Neutrophil (primary cell): ENCODE results near the gene ASIC2.

ENCODE experiments used
- H3K27ac ChIP-seq: fragments of 200-600 bp; sonication (generic); 2 replicates; pipeline ENCODE4 v1.5.1; 2016; ENCODE audit warnings: mild to moderate bottlenecking, moderate library complexity
- H3K27me3 ChIP-seq: fragments of 200-600 bp; sonication (generic); 2 replicates; pipeline ENCODE4 v1.6.0; 2016; ENCODE audit warnings: mild to moderate bottlenecking
- H3K36me3 ChIP-seq: fragments of 200-600 bp; sonication (generic); 2 replicates; pipeline ENCODE4 v1.5.1; 2017
- H3K4me1 ChIP-seq, 2 experiments: fragments of 200-600 bp in 1 of 2; sonication (generic) in 1 of 2; 1 replicate in 1 of 2; 2 replicates in 1 of 2; pipeline versions ENCODE4 v1.5.1 to v1.6.1; 2013 to 2016; ENCODE audit warnings: low read depth in 1 of 2, low read length in 1 of 2, mild to moderate bottlenecking in 1 of 2, moderate library complexity in 1 of 2; ENCODE audit not compliant: control insufficient read depth in 1 of 2, insufficient read depth in 1 of 2
- H3K4me3 ChIP-seq, 2 experiments: fragments of 200-600 bp in 1 of 2; sonication (generic) in 1 of 2; 1 replicate in 1 of 2; 2 replicates in 1 of 2; pipeline ENCODE4 v1.5.1; 2013 to 2016; ENCODE audit warnings: low read depth in 1 of 2, low read length in 1 of 2, mild to moderate bottlenecking in 1 of 2, moderate library complexity in 1 of 2
- H3K9me3 ChIP-seq: fragments of 200-600 bp; sonication (generic); 2 replicates; pipeline ENCODE4 v1.5.1; 2016
- TF ChIP-seq, protein P1 (sequence below): fragments of 200-600 bp; sonication (generic); IDR thresholded peaks from 2 replicates; pipeline ENCODE4 v1.5.1; 2016; ENCODE audit warnings: antibody characterized with exemption

Gene ASIC2

DNA sequence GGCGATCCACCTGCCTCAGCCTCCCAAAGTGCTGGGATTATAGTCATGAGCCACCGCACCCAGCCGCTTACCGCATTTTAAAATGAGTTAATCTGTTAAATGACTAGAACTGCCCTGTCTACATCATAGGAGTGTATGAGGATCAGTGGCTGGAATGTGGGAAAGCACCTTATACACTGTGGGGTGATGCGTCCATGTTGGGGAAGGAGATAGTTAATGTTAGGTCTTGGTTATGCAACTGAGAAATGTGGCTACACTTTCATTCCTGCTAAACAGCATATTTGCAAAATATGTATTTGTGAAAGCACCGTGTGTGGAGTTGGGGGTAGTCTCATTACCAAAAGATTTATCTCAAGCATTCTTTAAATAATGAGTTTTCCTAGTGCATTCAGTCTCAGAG is 193.8 kb downstream of the ASIC2 start:
- Histone ChIP-seq H3K4me1 (no peaks in the 10 kb centered on the region), H3K27me3 (no peaks in the 10 kb centered on the region), H3K36me3 (no peaks in the 10 kb centered on the region), H3K4me3 (no peak overlapping the region), H3K9me3 (no peaks in the 10 kb centered on the region), H3K27ac (no peak overlapping the region)
- TF ChIP-seq, protein P1, sequence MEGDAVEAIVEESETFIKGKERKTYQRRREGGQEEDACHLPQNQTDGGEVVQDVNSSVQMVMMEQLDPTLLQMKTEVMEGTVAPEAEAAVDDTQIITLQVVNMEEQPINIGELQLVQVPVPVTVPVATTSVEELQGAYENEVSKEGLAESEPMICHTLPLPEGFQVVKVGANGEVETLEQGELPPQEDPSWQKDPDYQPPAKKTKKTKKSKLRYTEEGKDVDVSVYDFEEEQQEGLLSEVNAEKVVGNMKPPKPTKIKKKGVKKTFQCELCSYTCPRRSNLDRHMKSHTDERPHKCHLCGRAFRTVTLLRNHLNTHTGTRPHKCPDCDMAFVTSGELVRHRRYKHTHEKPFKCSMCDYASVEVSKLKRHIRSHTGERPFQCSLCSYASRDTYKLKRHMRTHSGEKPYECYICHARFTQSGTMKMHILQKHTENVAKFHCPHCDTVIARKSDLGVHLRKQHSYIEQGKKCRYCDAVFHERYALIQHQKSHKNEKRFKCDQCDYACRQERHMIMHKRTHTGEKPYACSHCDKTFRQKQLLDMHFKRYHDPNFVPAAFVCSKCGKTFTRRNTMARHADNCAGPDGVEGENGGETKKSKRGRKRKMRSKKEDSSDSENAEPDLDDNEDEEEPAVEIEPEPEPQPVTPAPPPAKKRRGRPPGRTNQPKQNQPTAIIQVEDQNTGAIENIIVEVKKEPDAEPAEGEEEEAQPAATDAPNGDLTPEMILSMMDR = no peak

DNA sequence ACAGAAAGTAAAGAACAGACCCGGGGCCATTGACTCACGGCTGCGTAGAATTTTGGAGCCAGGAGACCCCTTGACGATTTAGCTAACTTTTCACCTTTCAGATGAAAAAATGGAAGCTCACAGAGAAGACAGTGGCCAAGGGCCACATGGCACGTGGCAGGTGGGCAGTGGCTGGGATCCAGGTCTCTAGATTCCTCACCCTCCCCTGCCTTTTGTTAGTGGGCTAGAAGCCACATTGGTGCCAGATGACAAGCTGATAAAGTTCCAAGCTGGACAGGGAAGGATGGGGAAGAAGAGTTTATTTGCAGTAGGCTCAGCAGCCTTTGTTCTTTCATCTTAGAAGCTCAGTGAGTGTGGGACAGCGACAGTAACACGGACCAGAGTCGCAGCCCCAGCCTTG is 195.7 kb downstream of the ASIC2 start:
- Histone ChIP-seq H3K27me3 (peaks cover 4% of the 10 kb centered on the region), H3K9me3 (no peaks in the 10 kb centered on the region), H3K4me1 (no peaks in the 10 kb centered on the region), H3K36me3 (no peaks in the 10 kb centered on the region), H3K27ac (no peak overlapping the region), H3K4me3 (no peak overlapping the region)
- TF ChIP-seq, protein P1 = no peak

DNA sequence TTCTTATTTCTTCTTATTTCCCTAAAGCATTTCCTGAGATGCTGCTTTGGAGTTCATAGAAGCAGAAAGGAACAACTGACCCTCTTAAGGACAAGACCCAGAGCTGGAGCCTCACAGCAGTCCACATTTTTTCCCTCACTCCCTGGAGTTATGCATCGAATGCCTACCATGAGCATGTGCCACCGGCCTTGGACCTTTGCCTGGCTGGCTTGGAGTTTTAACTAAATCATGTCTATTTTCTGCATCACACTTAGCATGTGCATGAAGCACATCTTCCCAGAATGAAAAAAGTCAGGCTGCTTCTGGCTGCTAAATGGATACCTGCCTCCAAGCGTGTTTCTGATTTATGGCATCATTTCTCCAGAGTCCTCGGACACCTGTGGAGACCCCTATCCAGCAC is 196.9 kb downstream of the ASIC2 start:
- H3K27me3 ChIP-seq = peaks cover 4% of the 10 kb centered on the region
- no peaks in the 10 kb centered on the region for H3K4me1 ChIP-seq
- H3K4me3 ChIP-seq = no peak overlapping the region
- H3K9me3 ChIP-seq = no peaks in the 10 kb centered on the region
- no peak overlapping the region for H3K27ac ChIP-seq
- TF ChIP-seq, protein P1 = no peak
- no peaks in the 10 kb centered on the region for H3K36me3 ChIP-seq

DNA sequence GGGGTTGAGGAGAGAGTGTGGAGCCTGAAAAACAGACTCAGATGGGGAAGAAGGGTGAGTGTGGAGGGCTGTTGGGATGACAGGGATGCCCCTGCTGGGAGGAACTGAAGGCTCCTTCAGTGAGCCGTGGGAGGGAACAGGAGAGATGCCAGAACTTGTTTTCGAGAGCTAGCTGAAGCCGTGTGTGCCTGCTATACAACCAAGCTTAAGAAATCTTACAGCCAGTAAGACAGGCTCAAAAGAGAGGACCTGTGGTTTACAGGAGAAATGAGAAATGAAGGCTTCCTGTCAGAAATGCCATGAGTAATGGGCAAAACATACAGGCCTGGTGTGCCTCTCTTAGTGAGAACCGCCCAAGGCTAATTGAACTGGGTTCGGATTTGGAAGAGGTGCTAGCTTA is 201.8 kb downstream of the ASIC2 start:
- TF ChIP-seq, protein P1 = no peak
- H3K27me3 ChIP-seq = peaks cover 11% of the 10 kb centered on the region
- no peak overlapping the region for H3K27ac ChIP-seq
- H3K36me3 ChIP-seq = no peaks in the 10 kb centered on the region
- no peaks in the 10 kb centered on the region for H3K4me1 ChIP-seq
- no peaks in the 10 kb centered on the region for H3K9me3 ChIP-seq
- no peak overlapping the region for H3K4me3 ChIP-seq

DNA sequence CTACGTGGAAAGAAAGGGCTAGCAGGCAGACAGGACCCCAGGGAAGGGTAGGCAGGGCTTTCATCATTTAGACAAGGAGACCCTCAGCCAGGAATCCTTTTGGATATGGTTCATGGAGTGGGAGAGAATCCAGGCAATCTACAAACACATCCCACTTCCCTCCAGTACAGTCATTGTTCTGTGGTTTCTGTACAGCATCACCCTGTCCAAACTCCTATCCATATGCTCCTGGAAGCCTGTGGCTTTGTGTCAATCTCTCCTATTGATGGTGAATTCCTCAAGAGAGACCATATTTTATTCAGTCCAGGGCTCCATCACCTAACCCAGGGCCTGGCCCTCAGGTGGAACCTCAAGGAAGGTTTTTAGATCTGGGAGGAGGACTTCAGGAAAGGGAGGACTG is 202.3 kb downstream of the ASIC2 start:
- Histone ChIP-seq H3K27me3 (peaks cover 15% of the 10 kb centered on the region), H3K9me3 (no peaks in the 10 kb centered on the region), H3K36me3 (no peaks in the 10 kb centered on the region), H3K27ac (no peak overlapping the region), H3K4me1 (no peaks in the 10 kb centered on the region), H3K4me3 (no peak overlapping the region)
- TF ChIP-seq, protein P1 = no peak

DNA sequence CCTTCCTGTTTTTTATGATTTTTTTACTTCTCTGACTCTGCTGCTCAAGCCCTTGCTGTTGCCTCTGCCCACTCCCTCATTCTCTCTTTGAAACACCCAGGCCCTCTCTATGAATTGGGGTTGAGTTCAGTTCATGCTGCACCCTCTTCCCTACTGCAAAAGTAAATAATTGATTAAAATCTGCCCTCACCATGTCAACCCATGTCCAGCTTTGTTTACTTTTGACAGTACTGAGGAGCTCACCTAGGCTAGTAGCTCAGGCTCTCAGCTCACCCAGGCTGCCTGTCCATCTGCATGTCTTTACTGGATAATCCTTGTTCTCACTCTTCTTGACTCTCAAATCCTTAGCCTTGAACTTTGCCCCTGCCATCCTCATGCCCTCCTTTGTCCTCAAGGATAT is 206.2 kb downstream of the ASIC2 start:
- H3K27me3 ChIP-seq = peaks cover 15% of the 10 kb centered on the region
- no peaks in the 10 kb centered on the region for H3K9me3 ChIP-seq
- H3K36me3 ChIP-seq = no peaks in the 10 kb centered on the region
- no peaks in the 10 kb centered on the region for H3K4me1 ChIP-seq
- TF ChIP-seq, protein P1 = no peak
- H3K4me3 ChIP-seq = no peak overlapping the region
- H3K27ac ChIP-seq = no peak overlapping the region
